B cell (primary cell): ENCODE data around the gene TP53BP1. TPM values are rescaled to one million over a fixed set of nuclear protein-coding genes. Genes with fewer than 3 reads are reported as not detected.

Experiments
- ATAC-seq: fragments of 200-7000 bp; cut with Tn5 transposase; one replicate; pipeline ENCODE4 v1.10.0; 2021; ENCODE audit warnings: low read depth, mild to moderate bottlenecking, moderate number of reproducible peaks, moderate library complexity
- CTCF ChIA-PET: fragments of 350-600 bp; sonication (Branson Sonifier 250); formaldehyde crosslinking; loops from one replicate; lab custom pipeline; 2021; ENCODE audit warnings: antibody characterized with exemption, inconsistent platforms; lab: Charles Lee
- POLR2A ChIA-PET: fragments of 350-600 bp; sonication (Branson Sonifier 250); formaldehyde crosslinking; loops from one replicate; lab custom pipeline; 2021; ENCODE audit warnings: antibody characterized with exemption; lab: Charles Lee
- DNase-seq: peaks from one replicate; pipeline ENCODE4 v3.0.0; 2013
- H2AFZ ChIP-seq: 2 replicates; pipeline ENCODE4 v1.6.1; 2012; ENCODE audit warnings: mild to moderate bottlenecking, low read depth, low read length; ENCODE audit not compliant: insufficient read depth, poor library complexity, severe bottlenecking
- H3K27ac ChIP-seq, 2 donors: 1 replicate in 1 of 2; 2 replicates in 1 of 2; pipeline ENCODE4 v1.5.1; 2012 to 2013; ENCODE audit warnings: low read length in 2 of 2, mild to moderate bottlenecking in 2 of 2, moderate library complexity in 1 of 2
- H3K27me3 ChIP-seq, 4 experiments: fragments of 200-600 bp in 1 of 4; sonication (generic) in 1 of 4; replicated peaks in 1 of 4; 1 replicate in 2 of 4; 2 replicates in 2 of 4; pipeline versions ENCODE4 v1.6.1 to v1.7.0; 2013 to 2016; ENCODE audit warnings: low read length in 3 of 4, mild to moderate bottlenecking in 2 of 4, mixed read lengths in 1 of 4, moderate library complexity in 1 of 4; ENCODE audit not compliant: insufficient read depth in 4 of 4, control insufficient read depth in 3 of 4; ENCODE audit errors: control extremely low read depth in 1 of 4
- H3K36me3 ChIP-seq, 2 experiments: replicated peaks in 1 of 2; 1 replicate in 1 of 2; 2 replicates in 1 of 2; pipeline versions ENCODE4 v1.6.1 to v1.7.1; 2013; ENCODE audit warnings: low read length in 1 of 2; ENCODE audit not compliant: insufficient read depth in 2 of 2, control insufficient read depth in 1 of 2; ENCODE audit errors: control extremely low read depth in 1 of 2, extremely low read depth in 1 of 2
- H3K4me1 ChIP-seq, 2 donors: fragments of 200-600 bp in 1 of 2; sonication (generic) in 1 of 2; 1 replicate in 1 of 2; 2 replicates in 1 of 2; pipeline versions ENCODE4 v1.5.1 to v1.6.1; 2013 to 2017; ENCODE audit warnings: low read length in 2 of 2; ENCODE audit not compliant: control insufficient read depth in 2 of 2, insufficient read depth in 2 of 2
- H3K4me2 ChIP-seq: replicated peaks from 2 replicates; pipeline ENCODE3; 2012; ENCODE audit warnings: mild to moderate bottlenecking, low read depth, low read length; ENCODE audit not compliant: poor library complexity, severe bottlenecking
- H3K4me3 ChIP-seq, 5 experiments: fragments of 200-600 bp in 1 of 5; sonication (generic) in 1 of 5; 1 replicate in 3 of 5; 2 replicates in 2 of 5; pipeline versions ENCODE4 v1.5.1 to v1.7.0; 2011 to 2016; ENCODE audit warnings: low read length in 4 of 5, mild to moderate bottlenecking in 4 of 5, low read depth in 2 of 5, control low read depth in 1 of 5, moderate library complexity in 1 of 5; ENCODE audit not compliant: insufficient read depth in 1 of 5; ENCODE audit errors: control extremely low read depth in 1 of 5, extremely low read depth in 1 of 5
- H3K79me2 ChIP-seq: fragments of 200-600 bp; sonication (generic); one replicate; pipeline ENCODE4 v1.6.0; 2016; ENCODE audit warnings: low read length; ENCODE audit not compliant: control insufficient read depth, insufficient read depth
- H3K9ac ChIP-seq: fragments of 200-600 bp; sonication (generic); 2 replicates; pipeline ENCODE4 v1.6.1; 2017; ENCODE audit warnings: mild to moderate bottlenecking, low read length, moderate library complexity
- H3K9me3 ChIP-seq, 3 donors: one replicate each; pipeline versions ENCODE4 v1.6.1 to v1.7.1; 2013; ENCODE audit warnings: low read length in 2 of 3; ENCODE audit not compliant: control insufficient read depth in 2 of 3, insufficient read depth in 1 of 3; ENCODE audit errors: control extremely low read depth in 1 of 3
- H4K20me1 ChIP-seq: 2 replicates; pipeline ENCODE4 v1.6.0; 2012; ENCODE audit warnings: mild to moderate bottlenecking, low read length; ENCODE audit not compliant: insufficient read depth, control insufficient read depth, poor library complexity, severe bottlenecking
- H3K27ac Mint-ChIP-seq: one replicate; pipeline ENCODE4 v1.8.0; 2021; ENCODE audit warnings: mixed read lengths
- H3K27me3 Mint-ChIP-seq: one replicate; pipeline ENCODE4 v1.8.0; 2021; ENCODE audit warnings: mixed read lengths
- H3K4me1 Mint-ChIP-seq: one replicate; pipeline ENCODE4 v1.8.0; 2021; ENCODE audit warnings: mixed read lengths
- H3K4me3 Mint-ChIP-seq: one replicate; pipeline ENCODE4 v1.8.0; 2021; ENCODE audit warnings: mixed read lengths
- H3K9me3 Mint-ChIP-seq: one replicate; pipeline ENCODE4 v1.8.0; 2022; ENCODE audit warnings: mixed read lengths; ENCODE audit not compliant: insufficient read depth
- EZH2 ChIP-seq: IDR thresholded peaks from 2 replicates; pipeline ENCODE4 v1.6.1; 2012; ENCODE audit warnings: borderline replicate concordance, low read depth, mild to moderate bottlenecking, moderate library complexity, low read length; ENCODE audit not compliant: insufficient read depth, poor library complexity, severe bottlenecking
- WGBS: methylation state at CpG from one replicate; pipeline ENCODE4 v1.1.5; 2013; ENCODE audit warnings: missing lambda C conversion rate; ENCODE audit not compliant: insufficient coverage; 5-methylcytosine and 5-hydroxymethylcytosine counted together
- intact Hi-C: fragments of 100-400 bp; cut with micrococcal nuclease; formaldehyde crosslinking; loops from one replicate; pipeline ENCODE4 v1.10.0; 2022
- polyA plus RNA-seq: library from polyadenylated mRNA; depleted of rRNA; stranded (reverse); fragments of >200 nt; gene quantifications from 2 replicates; pipeline ENCODE4 v1.2.3, GENCODE V29; 2012
- total RNA-seq, 2 donors: library from RNA; stranded (reverse); fragments of 120-200 nt in 1 of 2; gene quantifications; 1 replicate in 1 of 2; 2 replicates in 1 of 2; pipeline versions ENCODE4 v1.2.3 to v1.2.4, GENCODE V29; 2013 to 2022
- TF ChIP-seq, protein P1 (sequence below): fragments of 200-600 bp; IDR thresholded peaks from one replicate; pipeline ENCODE4 v1.8.0; 2022; ENCODE audit warnings: antibody characterized with exemption, mild to moderate bottlenecking

The TP53BP1 gene
- total and polyA plus RNA-seq, 2 donors (not counting 1 experiment from before 2014, with no cell fraction given) = 13.1 to 70.5 TPM

DNA sequence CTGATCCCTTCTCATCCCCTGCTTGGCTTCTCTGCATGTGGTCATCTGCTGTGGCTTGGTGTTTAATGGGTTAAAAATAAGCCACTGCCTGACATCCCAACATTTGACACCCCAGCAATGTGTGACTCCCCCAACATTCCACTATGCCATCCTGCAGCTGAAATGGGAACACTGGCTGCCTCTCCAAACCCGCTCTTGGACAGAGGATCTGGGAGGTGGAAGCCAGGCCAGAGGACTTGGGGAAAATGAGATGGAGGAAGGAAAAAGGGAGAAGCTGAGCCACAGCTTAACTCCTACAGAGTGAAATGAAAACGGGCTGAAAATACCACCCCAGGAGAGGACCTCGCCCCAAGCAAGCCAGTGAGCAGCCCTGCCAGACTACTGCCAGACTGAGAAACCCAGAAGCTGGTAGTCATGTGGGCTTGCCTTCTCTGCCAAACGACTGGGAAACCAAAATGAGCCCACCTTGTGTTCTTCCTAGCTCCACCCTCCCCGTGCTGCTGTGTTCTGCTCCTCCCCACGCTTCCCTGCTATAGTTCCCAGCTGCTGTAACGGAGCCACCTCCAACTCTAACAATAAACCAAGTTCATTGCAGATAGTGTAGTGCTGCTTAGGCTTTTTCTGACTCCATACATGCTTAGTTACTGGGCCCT lies 38.2 kb upstream of the TP53BP1 start:
- Mint-ChIP-seq H3K4me3 (no peak overlapping the region), H3K4me1 (no peaks in the 10 kb centered on the region), H3K27ac (no peak overlapping the region), H3K9me3 (no peaks in the 10 kb centered on the region), H3K27me3 (no peaks in the 10 kb centered on the region)
- no peaks in the 10 kb centered on the region for H3K9me3 ChIP-seq
- no peak overlapping the region for H3K4me2 ChIP-seq
- no peaks in the 10 kb centered on the region for H4K20me1 ChIP-seq
- DNase-seq = no peak
- no peak overlapping the region for H3K27ac ChIP-seq
- H3K9ac ChIP-seq = no peak overlapping the region
- TF ChIP-seq, protein P1, sequence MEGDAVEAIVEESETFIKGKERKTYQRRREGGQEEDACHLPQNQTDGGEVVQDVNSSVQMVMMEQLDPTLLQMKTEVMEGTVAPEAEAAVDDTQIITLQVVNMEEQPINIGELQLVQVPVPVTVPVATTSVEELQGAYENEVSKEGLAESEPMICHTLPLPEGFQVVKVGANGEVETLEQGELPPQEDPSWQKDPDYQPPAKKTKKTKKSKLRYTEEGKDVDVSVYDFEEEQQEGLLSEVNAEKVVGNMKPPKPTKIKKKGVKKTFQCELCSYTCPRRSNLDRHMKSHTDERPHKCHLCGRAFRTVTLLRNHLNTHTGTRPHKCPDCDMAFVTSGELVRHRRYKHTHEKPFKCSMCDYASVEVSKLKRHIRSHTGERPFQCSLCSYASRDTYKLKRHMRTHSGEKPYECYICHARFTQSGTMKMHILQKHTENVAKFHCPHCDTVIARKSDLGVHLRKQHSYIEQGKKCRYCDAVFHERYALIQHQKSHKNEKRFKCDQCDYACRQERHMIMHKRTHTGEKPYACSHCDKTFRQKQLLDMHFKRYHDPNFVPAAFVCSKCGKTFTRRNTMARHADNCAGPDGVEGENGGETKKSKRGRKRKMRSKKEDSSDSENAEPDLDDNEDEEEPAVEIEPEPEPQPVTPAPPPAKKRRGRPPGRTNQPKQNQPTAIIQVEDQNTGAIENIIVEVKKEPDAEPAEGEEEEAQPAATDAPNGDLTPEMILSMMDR = no peak
- TF ChIP-seq EZH2 = no peak
- H3K4me1 ChIP-seq = no peaks in the 10 kb centered on the region
- peaks cover 0 to 9% of the 10 kb centered on the region in 2 experiments for H3K36me3 ChIP-seq
- ChIA-PET POLR2A (interaction anchor here (0.7 kb wide), 1 partner anchor 11 kb away, joined by 3 read pairs; no protein-coding TSS in a partner anchor), CTCF (no interaction called here)
- no peaks in the 10 kb centered on the region for H3K79me2 ChIP-seq
- intact Hi-C loops = no loop called here
- H3K4me3 ChIP-seq = no peak overlapping the region
- no peaks in the 10 kb centered on the region for H3K27me3 ChIP-seq
- WGBS = 73% methylated on average over 6 of the region's 7 CpGs
- H2AFZ ChIP-seq = no peak overlapping the region
- ATAC-seq = no peak

DNA sequence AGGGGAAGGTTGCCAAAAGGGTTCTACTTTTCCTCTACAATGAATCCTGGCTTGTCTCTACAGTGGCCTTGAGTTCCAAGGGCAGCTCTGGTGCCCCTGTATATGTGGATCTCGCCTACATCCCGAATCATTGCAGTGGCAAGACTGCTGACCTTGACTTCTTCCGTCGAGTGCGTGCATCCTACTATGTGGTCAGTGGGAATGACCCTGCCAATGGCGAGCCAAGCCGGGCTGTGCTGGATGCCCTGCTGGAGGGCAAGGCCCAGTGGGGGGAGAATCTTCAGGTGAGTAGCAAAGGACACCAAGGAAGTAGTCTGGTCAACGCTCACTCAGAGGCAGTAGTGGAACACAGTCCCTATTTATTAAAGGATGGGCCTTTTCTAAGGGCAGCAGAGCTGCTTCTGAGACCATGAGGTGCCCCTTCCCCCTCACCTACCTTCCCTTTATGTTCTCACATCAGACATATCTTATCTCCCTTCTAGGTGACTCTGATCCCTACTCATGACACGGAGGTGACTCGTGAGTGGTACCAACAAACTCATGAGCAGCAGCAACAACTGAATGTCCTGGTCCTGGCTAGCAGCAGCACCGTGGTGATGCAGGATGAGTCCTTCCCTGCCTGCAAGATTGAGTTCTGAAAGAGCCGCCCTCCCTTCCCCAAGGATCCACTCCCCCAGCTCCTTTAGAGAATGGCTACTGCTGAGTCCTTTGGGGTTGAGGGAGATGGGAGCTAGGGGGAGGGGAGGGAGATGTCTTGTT lies 36.8 kb upstream of the TP53BP1 start:
- H3K4me1 Mint-ChIP-seq = no peaks in the 10 kb centered on the region
- Histone ChIP-seq H3K27me3 (no peaks in the 10 kb centered on the region), H3K9ac (no peak overlapping the region), H2AFZ (no peak overlapping the region), H3K4me2 (no peak overlapping the region), H3K36me3 (peaks cover 0 to 4% of the 10 kb centered on the region in 2 experiments), H3K27ac (no peak overlapping the region), H4K20me1 (no peaks in the 10 kb centered on the region), H3K4me1 (no peaks in the 10 kb centered on the region), H3K4me3 (no peak overlapping the region), H3K79me2 (no peaks in the 10 kb centered on the region), H3K9me3 (no peaks in the 10 kb centered on the region)
- intact Hi-C loops = no loop called here
- H3K27ac Mint-ChIP-seq = no peak overlapping the region
- no peaks in the 10 kb centered on the region for H3K27me3 Mint-ChIP-seq
- H3K4me3 Mint-ChIP-seq = no peak overlapping the region
- CTCF ChIA-PET = no interaction called here
- TF ChIP-seq, protein P1 = no peak
- no peak for TF ChIP-seq EZH2
- over 99% methylated on average over 9 of the region's 12 CpGs for WGBS
- ATAC-seq = no peak
- DNase-seq = no peak
- H3K9me3 Mint-ChIP-seq = no peaks in the 10 kb centered on the region
- POLR2A ChIA-PET = no interaction called here
